ENCODE results near the gene RNF180. TPM values are rescaled to one million over a fixed set of nuclear protein-coding genes. Genes with fewer than 3 reads are reported as not detected.

Gene RNF180
- polyA plus RNA-seq, 1 donor from 2014 or later: 6.4 TPM

DNA sequence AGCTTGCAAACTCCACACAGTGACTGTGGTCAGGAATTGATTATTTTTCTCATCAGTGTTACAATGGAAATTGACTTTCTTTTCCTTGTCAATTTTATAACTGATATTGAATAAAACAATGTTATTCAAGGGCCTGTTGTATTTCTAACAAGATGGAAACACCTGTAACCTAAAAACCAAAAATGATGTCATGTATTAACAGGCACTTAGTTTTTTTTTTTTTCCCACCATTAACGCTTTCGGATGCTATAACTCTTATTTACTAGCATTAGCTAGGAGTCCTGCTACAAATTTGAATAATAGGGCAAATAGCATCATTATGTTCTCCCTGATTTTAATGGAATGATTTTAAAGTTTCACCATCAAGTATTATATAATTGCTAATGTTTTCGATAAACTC lies 30.3 kb downstream of the RNF180 start:
- Histone ChIP-seq H3K9me2 (ENCODE audit: insufficient read depth, low read length) (no peaks in the 10 kb centered on the region), H4K20me1 (ENCODE audit: insufficient read depth) (no peaks in the 10 kb centered on the region), H3K9me3 (ENCODE audit: low read length) (no peaks in the 10 kb centered on the region), H3K36me3 (ENCODE audit: insufficient read depth, low read length) (no peaks in the 10 kb centered on the region), H3K27ac (ENCODE audit: low read length) (no peak overlapping the region), H3K27me3 (ENCODE audit: insufficient read depth, low read depth, low read length) (no peaks in the 10 kb centered on the region), H3K79me2 (replicated peaks; ENCODE audit: insufficient read depth, low read length) (no peaks in the 10 kb centered on the region), H3K9ac (ENCODE audit: low read length) (no peak overlapping the region), H2AFZ (ENCODE audit: low read depth, low read length) (no peak overlapping the region), H3K4me3 (ENCODE audit: low read length) (no peak overlapping the region), H3F3A (ENCODE audit: insufficient read depth, low read length, poor library complexity, severe bottlenecking) (no peaks in the 10 kb centered on the region), H3K4me2 (ENCODE audit: low read length) (no peak overlapping the region)
- no peak for TF ChIP-seq REST (IDR thresholded peaks at IDR 0.05; ENCODE audit: borderline replicate concordance)
- TF ChIP-seq POLR2AphosphoS5 (IDR thresholded peaks at IDR 0.05): no peak
- TF ChIP-seq MXI1 (conservative IDR thresholded peaks at IDR 0.05; ENCODE audit: poor library complexity, severe bottlenecking): no peak
- TF ChIP-seq, protein P1, sequence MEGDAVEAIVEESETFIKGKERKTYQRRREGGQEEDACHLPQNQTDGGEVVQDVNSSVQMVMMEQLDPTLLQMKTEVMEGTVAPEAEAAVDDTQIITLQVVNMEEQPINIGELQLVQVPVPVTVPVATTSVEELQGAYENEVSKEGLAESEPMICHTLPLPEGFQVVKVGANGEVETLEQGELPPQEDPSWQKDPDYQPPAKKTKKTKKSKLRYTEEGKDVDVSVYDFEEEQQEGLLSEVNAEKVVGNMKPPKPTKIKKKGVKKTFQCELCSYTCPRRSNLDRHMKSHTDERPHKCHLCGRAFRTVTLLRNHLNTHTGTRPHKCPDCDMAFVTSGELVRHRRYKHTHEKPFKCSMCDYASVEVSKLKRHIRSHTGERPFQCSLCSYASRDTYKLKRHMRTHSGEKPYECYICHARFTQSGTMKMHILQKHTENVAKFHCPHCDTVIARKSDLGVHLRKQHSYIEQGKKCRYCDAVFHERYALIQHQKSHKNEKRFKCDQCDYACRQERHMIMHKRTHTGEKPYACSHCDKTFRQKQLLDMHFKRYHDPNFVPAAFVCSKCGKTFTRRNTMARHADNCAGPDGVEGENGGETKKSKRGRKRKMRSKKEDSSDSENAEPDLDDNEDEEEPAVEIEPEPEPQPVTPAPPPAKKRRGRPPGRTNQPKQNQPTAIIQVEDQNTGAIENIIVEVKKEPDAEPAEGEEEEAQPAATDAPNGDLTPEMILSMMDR (IDR thresholded peaks at IDR 0.05; ENCODE audit: poor library complexity, severe bottlenecking): no peak
- TF ChIP-seq TAF1 (IDR thresholded peaks at IDR 0.05; ENCODE audit: low read depth): no peak
- TF ChIP-seq SMC3 (conservative IDR thresholded peaks at IDR 0.05; ENCODE audit: poor library complexity): no peak
- no peak for TF ChIP-seq RAD21 (conservative IDR thresholded peaks at IDR 0.05)

- Histone ChIP-seq H3K36me3 (ENCODE audit: insufficient read depth, low read length) (no peaks in the 10 kb centered on the region), H3K27ac (ENCODE audit: low read length) (no peak overlapping the region), H3K4me3 (ENCODE audit: low read length) (no peak overlapping the region), H3K4me2 (ENCODE audit: low read length) (no peak overlapping the region), H3K9me3 (ENCODE audit: low read length) (no peaks in the 10 kb centered on the region), H3K9me2 (ENCODE audit: insufficient read depth, low read length) (no peaks in the 10 kb centered on the region), H4K20me1 (ENCODE audit: insufficient read depth) (no peaks in the 10 kb centered on the region), H3K9ac (ENCODE audit: low read length) (no peak overlapping the region), H3K79me2 (replicated peaks; ENCODE audit: insufficient read depth, low read length) (no peaks in the 10 kb centered on the region), H3K27me3 (ENCODE audit: insufficient read depth, low read depth, low read length) (no peaks in the 10 kb centered on the region), H2AFZ (ENCODE audit: low read depth, low read length) (no peak overlapping the region), H3F3A (ENCODE audit: insufficient read depth, low read length, poor library complexity, severe bottlenecking) (no peaks in the 10 kb centered on the region)
- TF ChIP-seq EZH2 (IDR thresholded peaks at IDR 0.05; ENCODE audit: borderline replicate concordance, insufficient read depth, low read length, poor library complexity, severe bottlenecking) (no peak), MXI1 (conservative IDR thresholded peaks at IDR 0.05; ENCODE audit: poor library complexity, severe bottlenecking) (no peak), POLR2AphosphoS5 (IDR thresholded peaks at IDR 0.05) (no peak)
- TF ChIP-seq, protein P1 (IDR thresholded peaks at IDR 0.05; ENCODE audit: poor library complexity, severe bottlenecking): no peak
These were observed 33.8 kb downstream of the RNF180 start for GRCh38 chr5:64199425-64199824.
